ENCODE data around the gene FAM89A. TPM values are rescaled to one million over a fixed set of nuclear protein-coding genes. Genes with fewer than 3 reads are reported as not detected.

Gene FAM89A
- total RNA-seq, 1 experiment from 2014 or later = 1.5 TPM

DNA sequence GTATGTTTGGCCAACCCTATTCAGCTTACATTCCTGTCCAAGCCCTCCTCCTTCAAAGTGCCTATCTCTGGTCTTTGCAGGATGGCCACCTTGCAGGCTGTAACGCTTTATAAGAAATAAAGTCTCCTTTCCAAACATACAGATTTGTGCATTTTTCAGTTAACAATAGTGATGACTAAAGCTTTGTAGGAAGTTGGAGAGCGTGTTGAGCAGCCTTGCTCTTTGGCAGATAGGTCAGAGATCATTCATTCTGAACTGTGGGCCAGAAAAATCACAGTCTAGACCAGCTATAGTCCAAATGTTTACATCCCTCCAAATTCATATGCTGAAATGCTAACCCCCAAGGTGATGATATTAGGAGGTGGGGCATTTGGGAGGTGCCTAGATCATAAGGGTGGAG is 34.0 kb upstream of the FAM89A start:
- H3K27ac Mint-ChIP-seq = no peak overlapping the region
- DNase-seq = no peak
- no peaks in the 10 kb centered on the region for H3K9me3 ChIP-seq (ENCODE audit: control insufficient read depth, low read depth, low read length)
- H3T11ph ChIP-seq (ENCODE audit: low read length) = no peak overlapping the region
- H4K91ac ChIP-seq (ENCODE audit: insufficient read length, low read depth, low read length) = no peak overlapping the region
- H3K4me2 ChIP-seq (ENCODE audit: insufficient read depth, insufficient read length, low read length) = no peak overlapping the region
- no peak overlapping the region for H3K23ac ChIP-seq (ENCODE audit: insufficient read length, low read depth, low read length)
- no peaks in the 10 kb centered on the region; the same call in 1 of the 2 replicates for H3K27me3 ChIP-seq (ENCODE audit: insufficient read depth, low read length)
- H2BK12ac ChIP-seq (ENCODE audit: insufficient read length, low read depth, low read length) = no peak overlapping the region
- no peaks in the 10 kb centered on the region for H3K79me2 ChIP-seq (ENCODE audit: insufficient read depth, low read length)
- peaks cover 7 to 8% of the 10 kb centered on the region in 2 experiments for H3K4me1 Mint-ChIP-seq
- H2BK5ac ChIP-seq (ENCODE audit: insufficient read length, low read length) = no peak overlapping the region
- H3K27me3 Mint-ChIP-seq (ENCODE audit: low read depth) = peaks cover 88% of the 10 kb centered on the region
- H3K4me3 Mint-ChIP-seq = no peak overlapping the region
- H4K5ac ChIP-seq (ENCODE audit: insufficient read length, low read depth, low read length) = no peak overlapping the region
- no peaks in the 10 kb centered on the region for H3K4me1 ChIP-seq (ENCODE audit: insufficient read depth, low read length)
- H3K14ac ChIP-seq (ENCODE audit: insufficient read depth, low read length) = no peak overlapping the region
- H2AFZ ChIP-seq (ENCODE audit: low read length) = no peak overlapping the region
- no peak overlapping the region for H2AK5ac ChIP-seq (ENCODE audit: insufficient read length, low read length)
- no CpG with 5 or more reads among the region's 2 CpGs for WGBS (ENCODE audit: extremely low coverage, insufficient read length, low lambda C conversion rate)
- H2BK120ac ChIP-seq (ENCODE audit: low read depth, low read length, poor library complexity, severe bottlenecking) = no peak overlapping the region
- no peaks in the 10 kb centered on the region for H3K23me2 ChIP-seq (ENCODE audit: insufficient read length, low read depth, low read length, poor library complexity, severe bottlenecking)
- H3K4ac ChIP-seq (ENCODE audit: low read depth, low read length) = no peak overlapping the region
- no peak overlapping the region for H3K27ac ChIP-seq (ENCODE audit: insufficient read length, low read depth, low read length)
- H3K56ac ChIP-seq (ENCODE audit: insufficient read length, low read depth, low read length) = no peak overlapping the region
- no peaks in the 10 kb centered on the region for H3K79me1 ChIP-seq (ENCODE audit: insufficient read depth, low read depth, low read length, poor library complexity, severe bottlenecking)
- H3K18ac ChIP-seq (ENCODE audit: insufficient read length, low read depth, low read length) = no peak overlapping the region
- no peaks in the 10 kb centered on the region for H3K36me3 Mint-ChIP-seq (ENCODE audit: insufficient read depth in 1 of 3, low read depth in 3 of 3)
- no peak overlapping the region for H2BK20ac ChIP-seq (ENCODE audit: low read depth, low read length, poor library complexity, severe bottlenecking)
- TF ChIP-seq, protein P1, sequence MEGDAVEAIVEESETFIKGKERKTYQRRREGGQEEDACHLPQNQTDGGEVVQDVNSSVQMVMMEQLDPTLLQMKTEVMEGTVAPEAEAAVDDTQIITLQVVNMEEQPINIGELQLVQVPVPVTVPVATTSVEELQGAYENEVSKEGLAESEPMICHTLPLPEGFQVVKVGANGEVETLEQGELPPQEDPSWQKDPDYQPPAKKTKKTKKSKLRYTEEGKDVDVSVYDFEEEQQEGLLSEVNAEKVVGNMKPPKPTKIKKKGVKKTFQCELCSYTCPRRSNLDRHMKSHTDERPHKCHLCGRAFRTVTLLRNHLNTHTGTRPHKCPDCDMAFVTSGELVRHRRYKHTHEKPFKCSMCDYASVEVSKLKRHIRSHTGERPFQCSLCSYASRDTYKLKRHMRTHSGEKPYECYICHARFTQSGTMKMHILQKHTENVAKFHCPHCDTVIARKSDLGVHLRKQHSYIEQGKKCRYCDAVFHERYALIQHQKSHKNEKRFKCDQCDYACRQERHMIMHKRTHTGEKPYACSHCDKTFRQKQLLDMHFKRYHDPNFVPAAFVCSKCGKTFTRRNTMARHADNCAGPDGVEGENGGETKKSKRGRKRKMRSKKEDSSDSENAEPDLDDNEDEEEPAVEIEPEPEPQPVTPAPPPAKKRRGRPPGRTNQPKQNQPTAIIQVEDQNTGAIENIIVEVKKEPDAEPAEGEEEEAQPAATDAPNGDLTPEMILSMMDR (conservative IDR thresholded peaks at IDR 0.05) = no peak
- H4K8ac ChIP-seq (replicated peaks; ENCODE audit: insufficient read length, low read depth, low read length) = no peak overlapping the region
- H3K9ac ChIP-seq (ENCODE audit: extremely low read depth, insufficient read length, low read length) = no peak overlapping the region
- H3K9me3 Mint-ChIP-seq = no peaks in the 10 kb centered on the region; a peak in 1 of 5 replicates
- no peaks in the 10 kb centered on the region for H4K20me1 ChIP-seq (ENCODE audit: control insufficient read depth, insufficient read depth, insufficient read length)
- H2BK15ac ChIP-seq (ENCODE audit: low read depth, low read length) = no peak overlapping the region
